ENCODE data around the gene C1QBP.
A peak's percentile ranks its signal among the peaks of the same experiment; 100 is the strongest.
"Not testable (repeated sequence)": the region's sequence is repeated elsewhere in the genome, so short reads cannot be mapped to it uniquely, and the experiment has no call there.

Gene C1QBP

DNA sequence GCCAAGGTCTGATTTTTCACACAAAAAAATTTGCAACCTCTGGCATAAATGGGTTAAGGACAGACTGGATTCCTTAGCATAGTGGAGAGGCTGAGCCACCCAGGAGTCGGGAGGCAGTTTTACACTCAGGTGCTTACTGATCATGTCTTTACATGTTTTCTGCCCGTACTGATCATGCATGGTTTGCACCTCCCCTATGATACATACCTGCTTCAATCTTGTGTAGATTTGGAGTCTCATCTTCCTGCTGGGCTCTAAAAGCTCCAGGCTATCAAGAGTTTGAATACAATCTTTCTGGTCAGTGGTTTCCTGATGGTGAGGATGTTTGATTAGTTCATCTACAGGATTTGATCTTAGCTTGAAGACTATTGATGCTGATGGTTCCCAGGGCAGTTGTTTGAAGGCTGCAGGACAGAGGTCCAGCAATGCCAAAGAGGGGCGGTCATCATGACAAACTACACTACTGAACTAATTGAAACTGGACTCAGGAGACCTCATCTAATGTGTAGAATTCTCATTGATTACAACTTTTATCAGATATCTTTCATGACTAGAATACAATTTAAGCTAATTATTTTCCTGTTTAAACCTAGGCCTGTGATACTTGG, 6.9 kb downstream of the C1QBP start:
- no peak for DNase-seq (ENCODE audit: low spot score)

GRCh38 chr17:5431234-5431633, 7.7 kb downstream of the C1QBP start:
- not testable (repeated sequence) for DNase-seq (ENCODE audit: low spot score)

DNA sequence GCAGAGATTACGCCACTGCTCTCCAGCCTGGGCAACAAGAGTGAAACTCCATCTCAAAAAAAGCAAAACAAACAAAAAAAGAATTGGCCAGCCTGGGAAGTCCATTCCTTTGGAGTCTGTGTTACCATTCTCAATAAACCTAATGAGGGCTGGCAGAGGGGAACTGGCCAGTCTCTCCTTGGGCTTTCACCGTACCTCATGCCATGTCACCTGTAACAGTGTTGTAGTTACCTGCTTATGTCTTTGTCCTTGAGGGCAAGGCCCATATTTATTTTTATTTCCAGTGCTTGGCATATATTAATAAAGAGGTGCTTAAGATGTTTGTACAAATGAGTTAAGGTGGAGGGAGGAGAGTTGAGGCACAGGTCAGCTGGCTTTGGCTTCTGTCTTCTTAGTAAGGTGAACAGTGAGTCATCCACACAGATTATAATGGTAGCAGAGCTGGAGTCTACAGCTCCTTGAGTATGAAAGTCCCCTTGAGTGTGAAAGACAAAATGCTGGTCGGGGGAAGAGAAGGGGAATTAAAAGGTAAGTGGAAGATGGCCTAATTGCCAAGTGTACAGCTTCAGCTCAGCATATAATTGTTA, 8.4 kb downstream of the C1QBP start:
- no peak for DNase-seq (ENCODE audit: low spot score)

GRCh38 chr17:5429191-5429887, 9.6 kb downstream of the C1QBP start:
- no peak for DNase-seq (ENCODE audit: low spot score)

GRCh38 chr17:5425826-5426225, 13.1 kb downstream of the C1QBP start:
- DNase-seq (ENCODE audit: low spot score): no peak

- DNase-seq (ENCODE audit: low spot score): no peak
Observed at GRCh38 chr17:5424909-5425308, 14.0 kb downstream of the C1QBP start.

DNA sequence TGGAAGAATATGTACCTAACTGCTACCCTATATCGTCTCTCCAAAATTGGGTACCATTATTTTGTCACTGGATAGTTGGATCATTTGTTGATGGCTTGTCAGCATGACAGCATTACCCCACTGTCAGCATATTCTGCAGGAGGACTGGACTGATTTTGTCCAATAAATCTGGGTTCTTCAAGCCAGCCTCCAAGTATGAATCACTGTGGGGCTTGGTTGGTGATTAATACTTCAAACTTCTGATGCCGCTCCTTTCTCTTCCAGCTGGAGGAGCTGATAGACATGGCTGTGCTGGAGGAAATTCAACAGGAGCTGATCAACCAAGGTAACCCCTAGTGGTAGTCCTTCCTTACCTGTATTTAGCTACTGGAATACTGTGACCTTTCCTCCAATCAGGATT, 16.4 kb downstream of the C1QBP start:
- DNase-seq (ENCODE audit: low spot score): peak; percentile 71

DNA sequence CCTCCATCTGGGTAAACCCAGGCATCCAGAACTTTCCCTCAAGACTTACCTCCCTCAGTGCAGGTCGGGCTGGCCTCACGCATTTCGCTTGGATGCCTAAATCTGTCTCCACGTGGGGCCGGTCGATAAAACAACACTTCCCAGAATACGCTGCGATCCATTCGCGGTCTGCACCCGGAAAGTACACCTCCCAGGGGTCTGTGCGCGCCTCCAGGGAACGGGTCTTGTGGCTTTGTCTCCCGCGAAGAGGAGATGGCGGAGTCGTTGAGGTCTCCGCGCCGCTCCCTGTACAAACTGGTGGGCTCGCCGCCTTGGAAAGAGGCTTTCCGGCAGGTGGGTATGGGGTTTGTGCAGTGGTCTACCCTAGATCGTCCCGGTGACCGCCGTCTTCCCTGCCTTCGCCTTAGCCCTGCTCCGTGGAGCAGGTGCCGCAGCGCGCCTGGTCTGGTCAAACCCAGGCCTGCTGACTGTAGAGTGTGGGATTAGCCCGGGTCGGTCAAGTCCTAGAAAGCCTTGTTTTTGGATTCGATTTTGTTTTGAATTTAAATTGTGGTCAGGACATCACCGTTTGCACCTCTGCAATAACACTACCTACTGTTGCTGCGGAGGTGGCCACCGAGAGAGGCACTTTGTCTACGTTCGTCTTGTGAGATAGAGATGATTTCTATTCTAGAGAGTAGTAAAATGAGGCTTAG, 18.8 kb downstream of the C1QBP start, which contains the start of gene RPAIN:
Gene RPAIN (plus strand): TSS at position 224 of the 695 bp plus-strand sequence. CDS start 29 bp downstream, at position 253.
- DNase-seq (ENCODE audit: low spot score): peak; percentile 83

- peak; percentile 97 for DNase-seq (ENCODE audit: low spot score)
Observed at GRCh38 chr17:5419356-5419958, 19.5 kb downstream of the C1QBP start, which contains the start of gene NUP88. Gene NUP88, minus strand, starts transcription at chr17:5419662. Its CDS starts 12 bp downstream, at chr17:5419650.

DNA sequence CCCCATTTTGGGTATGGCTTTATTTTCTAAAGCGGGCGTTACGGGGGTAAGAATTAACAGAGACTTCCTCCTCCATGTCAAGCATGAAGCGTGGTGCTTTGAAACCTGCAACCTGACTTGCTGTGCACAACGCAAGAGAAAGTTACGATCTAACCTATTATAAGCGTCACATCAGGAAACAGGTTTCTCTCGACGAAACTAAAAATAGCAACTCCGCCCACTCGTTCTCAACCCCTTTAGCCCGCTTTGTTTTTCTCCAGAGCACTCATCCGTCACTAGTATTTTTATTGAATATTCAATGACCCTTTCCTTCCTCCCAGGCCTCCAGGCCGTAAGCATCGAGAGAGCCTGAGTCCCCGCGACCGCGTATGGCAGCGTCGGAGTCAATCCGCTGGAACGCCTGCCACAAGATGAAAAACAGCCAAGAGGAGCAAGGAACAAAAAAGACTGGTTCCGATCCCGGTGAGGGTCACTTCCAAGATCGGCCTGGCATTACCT, 20.0 kb downstream of the C1QBP start:
- DNase-seq (ENCODE audit: low spot score): no peak

- DNase-seq (ENCODE audit: low spot score): no peak
Observed at GRCh38 chr17:5416901-5417300, 22.1 kb downstream of the C1QBP start.

DNA sequence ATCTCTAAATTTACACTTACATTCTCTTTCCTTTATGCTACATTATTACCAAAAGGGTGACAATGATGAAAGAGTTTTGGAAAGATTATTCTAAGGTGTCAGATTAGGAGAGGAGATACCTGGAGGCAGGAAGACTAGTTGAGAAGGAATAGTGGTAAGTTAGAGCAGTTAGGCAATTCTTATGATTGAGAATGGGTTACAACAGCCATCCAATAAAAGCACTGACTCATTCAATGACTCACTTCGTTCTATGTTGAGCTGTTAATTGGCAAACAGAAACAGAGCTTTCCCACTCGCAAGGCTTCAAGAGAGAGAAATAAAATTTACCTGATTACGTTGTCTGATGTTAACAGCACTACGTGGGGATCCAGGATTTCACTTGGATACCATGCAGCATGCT, 25.3 kb downstream of the C1QBP start:
- peak; percentile 36 for DNase-seq (ENCODE audit: low spot score)

DNA sequence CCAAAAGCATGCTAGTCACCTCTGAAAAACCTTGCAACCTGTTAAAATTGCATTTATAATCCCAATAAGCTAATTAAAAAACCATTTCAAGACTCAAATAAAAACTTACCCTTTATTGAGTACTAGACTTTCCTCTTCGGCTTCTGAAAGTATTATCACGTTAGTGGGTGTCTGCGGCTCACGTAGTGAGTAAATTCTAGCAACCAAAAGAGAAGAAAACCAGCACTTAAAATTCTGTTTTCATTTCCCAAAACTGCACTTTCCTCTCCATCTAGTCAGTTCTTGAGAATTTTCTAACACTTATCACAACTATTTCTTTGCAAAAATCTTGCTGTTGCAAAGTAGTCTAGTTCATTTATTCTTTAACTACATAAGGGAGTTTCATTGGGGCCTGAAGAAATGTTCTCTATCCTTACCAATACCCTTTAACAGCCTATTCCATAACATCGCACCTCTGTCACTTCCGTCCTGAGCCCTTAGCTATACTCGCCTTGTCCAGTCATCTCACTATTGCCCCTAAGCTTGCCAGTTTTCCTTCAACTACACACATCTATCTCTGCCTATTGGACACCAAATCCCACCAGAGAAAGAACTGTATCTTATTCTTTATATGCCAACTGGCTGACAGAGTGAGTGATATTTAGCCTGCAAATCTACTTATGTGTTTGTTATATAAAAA, 28.2 kb downstream of the C1QBP start:
- no peak for DNase-seq (ENCODE audit: low spot score)

GRCh38 chr17:5408186-5408585, 30.8 kb downstream of the C1QBP start:
- no peak for DNase-seq (ENCODE audit: low spot score)

GRCh38 chr17:5405400-5405799, 33.6 kb downstream of the C1QBP start:
- DNase-seq (ENCODE audit: low spot score): no peak

- no peak for DNase-seq (ENCODE audit: low spot score)
Observed at GRCh38 chr17:5399767-5400166, 39.2 kb downstream of the C1QBP start.

DNA sequence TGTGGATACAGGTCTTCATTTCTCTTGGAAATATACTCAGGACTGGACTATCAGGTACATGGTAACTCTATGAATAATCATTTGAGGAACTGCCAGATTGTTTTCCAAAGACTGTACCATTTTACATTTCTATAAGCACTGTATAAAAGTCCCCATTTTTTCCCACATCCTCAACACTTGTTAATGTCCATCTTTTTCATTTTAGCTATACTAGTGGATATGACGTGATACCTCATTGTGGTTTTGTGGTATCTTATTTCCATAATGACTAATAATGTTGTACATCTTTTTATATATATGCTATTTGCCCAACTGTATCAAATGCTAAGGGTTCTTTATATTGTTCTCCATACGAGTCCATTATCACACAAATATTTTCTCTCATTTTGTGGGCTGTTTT, 42.3 kb downstream of the C1QBP start:
- no peak for DNase-seq (ENCODE audit: low spot score)

GRCh38 chr17:5391678-5392077, 47.3 kb downstream of the C1QBP start:
- DNase-seq (ENCODE audit: low spot score): no peak

Data from AG08396 (cell line).